MM.1S (cell line): Measurements from ENCODE around the gene RASL10A.

ENCODE experiments used
- DNase-seq: peaks from one replicate; pipeline ENCODE4 v3.0.0-alpha.2; 2015
- H2AFZ ChIP-seq: fragments of 300-600 bp; sonication (generic); 2 replicates; pipeline ENCODE4 v1.6.0; 2016; ENCODE audit warnings: antibody characterized with exemption, low read length
- H3F3A ChIP-seq: fragments of 300-600 bp; sonication (generic); 2 replicates; pipeline ENCODE4 v1.6.1; 2016; ENCODE audit warnings: mild to moderate bottlenecking, antibody characterized with exemption, low read length, moderate library complexity, mixed read lengths; ENCODE audit not compliant: insufficient read depth
- H3K27ac ChIP-seq: fragments of 300-600 bp; sonication (generic); 2 replicates; pipeline ENCODE4 v1.5.1; 2016; ENCODE audit warnings: mild to moderate bottlenecking, low read length
- H3K27me3 ChIP-seq: fragments of 300-600 bp; sonication (generic); replicated peaks from 2 replicates; pipeline ENCODE4 v1.6.0; 2016; ENCODE audit warnings: low read length; ENCODE audit not compliant: insufficient read depth
- H3K36me3 ChIP-seq: fragments of 300-600 bp; sonication (generic); replicated peaks from 2 replicates; pipeline ENCODE4 v1.6.1; 2016; ENCODE audit warnings: mild to moderate bottlenecking, low read length, mixed read lengths; ENCODE audit not compliant: insufficient read depth
- H3K4me1 ChIP-seq: fragments of 300-600 bp; sonication (generic); 2 replicates; pipeline ENCODE4 v1.6.1; 2016; ENCODE audit warnings: low read length, mixed read lengths
- H3K4me2 ChIP-seq: fragments of 300-600 bp; sonication (generic); 2 replicates; pipeline ENCODE4 v1.6.0; 2016; ENCODE audit warnings: low read depth, low read length
- H3K4me3 ChIP-seq: fragments of 300-600 bp; sonication (generic); 2 replicates; pipeline ENCODE4 v1.5.1; 2016; ENCODE audit warnings: low read length, mixed read lengths
- H3K79me2 ChIP-seq: fragments of 300-600 bp; sonication (generic); 2 replicates; pipeline ENCODE4 v1.6.1; 2016; ENCODE audit warnings: mixed run types, low read length, mixed read lengths
- H3K9ac ChIP-seq: fragments of 300-600 bp; sonication (generic); 2 replicates; pipeline ENCODE4 v1.6.1; 2016; ENCODE audit warnings: low read length, mixed read lengths
- H3K9me2 ChIP-seq: fragments of 300-600 bp; sonication (generic); replicated peaks from 2 replicates; pipeline ENCODE4 v1.6.1; 2016; ENCODE audit warnings: mild to moderate bottlenecking, low read length, mixed read lengths; ENCODE audit not compliant: insufficient read depth
- H3K9me3 ChIP-seq: fragments of 300-600 bp; sonication (generic); replicated peaks from 2 replicates; pipeline ENCODE4 v1.6.1; 2016; ENCODE audit warnings: mild to moderate bottlenecking, low read length, mixed read lengths; ENCODE audit not compliant: insufficient read depth
- H4K20me1 ChIP-seq: fragments of 300-600 bp; sonication (generic); 2 replicates; pipeline ENCODE4 v1.6.1; 2016; ENCODE audit warnings: mild to moderate bottlenecking, low read length, moderate library complexity, mixed read lengths; ENCODE audit not compliant: insufficient read depth
- CTCF ChIP-seq: fragments of 300-600 bp; sonication (generic); IDR thresholded peaks from 2 replicates; pipeline ENCODE4 v1.5.1; 2016; ENCODE audit warnings: antibody characterized with exemption, low read length, mixed read lengths
- EZH2 ChIP-seq: fragments of 300-600 bp; sonication (generic); optimal IDR thresholded peaks from 2 replicates; pipeline ENCODE3; 2017; ENCODE audit warnings: low read depth, mild to moderate bottlenecking, antibody characterized with exemption, low read length, mixed read lengths
- EZH2phosphoT487 ChIP-seq: fragments of 300-600 bp; sonication (generic); IDR thresholded peaks from 2 replicates; pipeline ENCODE4 v1.6.1; 2018; ENCODE audit warnings: antibody characterized with exemption, low read length

Gene RASL10A

GRCh38 chr22:29284196-29284595 is 31.3 kb downstream of the RASL10A start:
- H3K9me2 ChIP-seq: no peaks in the 10 kb centered on the region
- no peak overlapping the region for H3K27ac ChIP-seq
- DNase-seq: no peak
- no peak for TF ChIP-seq EZH2phosphoT487
- TF ChIP-seq EZH2: no peak
- TF ChIP-seq CTCF: no peak
- no peak overlapping the region for H3K4me2 ChIP-seq
- peaks cover 38% of the 10 kb centered on the region for H3K36me3 ChIP-seq
- H3K27me3 ChIP-seq: no peaks in the 10 kb centered on the region
- no peak overlapping the region for H3K9ac ChIP-seq
- H3K4me3 ChIP-seq: no peak overlapping the region
- H2AFZ ChIP-seq: no peak overlapping the region
- no peaks in the 10 kb centered on the region; the same call in 1 of the 2 replicates for H3F3A ChIP-seq
- H3K79me2 ChIP-seq: peaks cover 93% of the 10 kb centered on the region
- H3K4me1 ChIP-seq: peaks cover 2% of the 10 kb centered on the region; the same call in 1 of the 2 replicates
- no peaks in the 10 kb centered on the region for H3K9me3 ChIP-seq
- peaks cover 43% of the 10 kb centered on the region for H4K20me1 ChIP-seq

DNA sequence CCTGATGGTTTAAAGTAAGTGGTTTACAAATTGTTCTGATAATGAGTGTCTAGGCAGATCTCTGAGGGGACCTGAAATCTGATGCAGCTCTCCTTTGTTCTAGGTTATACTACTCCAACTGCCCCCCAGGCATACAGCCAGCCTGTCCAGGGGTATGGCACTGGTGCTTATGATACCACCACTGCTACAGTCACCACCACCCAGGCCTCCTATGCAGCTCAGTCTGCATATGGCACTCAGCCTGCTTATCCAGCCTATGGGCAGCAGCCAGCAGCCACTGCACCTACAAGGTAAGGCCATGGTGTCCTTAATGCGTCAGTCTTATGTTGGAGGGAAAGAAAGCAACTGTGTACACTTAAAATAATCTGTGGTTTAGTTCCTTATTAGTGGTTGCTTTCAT is 37.6 kb downstream of the RASL10A start:
- no peak for DNase-seq
- peaks cover 95% of the 10 kb centered on the region for H3K79me2 ChIP-seq
- H3K9me2 ChIP-seq: no peaks in the 10 kb centered on the region
- no peaks in the 10 kb centered on the region for H3K4me1 ChIP-seq
- H3K4me3 ChIP-seq: no peak overlapping the region
- H3K4me2 ChIP-seq: no peak overlapping the region
- no peak overlapping the region for H3K27ac ChIP-seq
- no peaks in the 10 kb centered on the region for H3K9me3 ChIP-seq
- H3K36me3 ChIP-seq: peaks cover 67% of the 10 kb centered on the region
- H3K27me3 ChIP-seq: no peaks in the 10 kb centered on the region
- no peaks in the 10 kb centered on the region; the same call in 1 of the 2 replicates for H3F3A ChIP-seq
- no peak overlapping the region for H2AFZ ChIP-seq
- no peak for TF ChIP-seq EZH2
- no peak for TF ChIP-seq EZH2phosphoT487
- TF ChIP-seq CTCF: no peak
- no peak overlapping the region for H3K9ac ChIP-seq
- H4K20me1 ChIP-seq: peaks cover 67% of the 10 kb centered on the region

- no peak overlapping the region for H2AFZ ChIP-seq
- H3F3A ChIP-seq: no peaks in the 10 kb centered on the region; the same call in 1 of the 2 replicates
- DNase-seq: no peak
- no peak overlapping the region for H3K4me2 ChIP-seq
- no peaks in the 10 kb centered on the region for H3K27me3 ChIP-seq
- no peaks in the 10 kb centered on the region for H3K9me3 ChIP-seq
- H3K4me3 ChIP-seq: no peak overlapping the region
- no peak overlapping the region for H3K27ac ChIP-seq
- H3K9ac ChIP-seq: no peak overlapping the region
- peaks cover 97% of the 10 kb centered on the region for H3K79me2 ChIP-seq
- H3K4me1 ChIP-seq: peaks cover 5% of the 10 kb centered on the region; the same call in 1 of the 2 replicates
- no peaks in the 10 kb centered on the region for H3K9me2 ChIP-seq
- H3K36me3 ChIP-seq: peaks cover 63% of the 10 kb centered on the region
- H4K20me1 ChIP-seq: peaks cover 86% of the 10 kb centered on the region
- no peak for TF ChIP-seq EZH2phosphoT487
- no peak for TF ChIP-seq CTCF
- no peak for TF ChIP-seq EZH2
These were observed 39.5 kb downstream of the RASL10A start for GRCh38 chr22:29275819-29276565.
